ENCODE results near the gene EVI5.
A peak's percentile ranks its signal among the peaks of the same experiment; 100 is the strongest.
"Not testable (repeated sequence)": the region's sequence is repeated elsewhere in the genome, so short reads cannot be mapped to it uniquely, and the experiment has no call there.

Gene EVI5

GRCh38 chr1:92567211-92567868 is 217.6 kb downstream of the EVI5 start:
- no peak for DNase-seq

- DNase-seq = no peak
These were observed 221.3 kb downstream of the EVI5 start for GRCh38 chr1:92563457-92564216.

- no peak for DNase-seq
These were observed 228.6 kb downstream of the EVI5 start for GRCh38 chr1:92556350-92556749.

GRCh38 chr1:92554216-92554615 is 230.7 kb downstream of the EVI5 start:
- no peak for DNase-seq

- DNase-seq = no peak
These were observed 233.0 kb downstream of the EVI5 start for GRCh38 chr1:92551916-92552315.

GRCh38 chr1:92544756-92545165 is 240.1 kb downstream of the EVI5 start:
- DNase-seq = no peak

- DNase-seq = no peak
These were observed 241.5 kb downstream of the EVI5 start for GRCh38 chr1:92543131-92544055.

- DNase-seq = peak in 2 of 3 experiments; percentile 13 to 60
These were observed 246.4 kb downstream of the EVI5 start for GRCh38 chr1:92538413-92539061.

GRCh38 chr1:92538048-92538412 is 246.9 kb downstream of the EVI5 start:
- DNase-seq = peak in 2 of 3 experiments; percentile 2 to 60

GRCh38 chr1:92536980-92537884 is 247.7 kb downstream of the EVI5 start:
- no peak for DNase-seq

GRCh38 chr1:92536211-92536979 is 248.5 kb downstream of the EVI5 start:
- no peak for DNase-seq

GRCh38 chr1:92532371-92532770 is 252.5 kb downstream of the EVI5 start:
- not testable (repeated sequence) for DNase-seq

GRCh38 chr1:92531939-92532338 is 253.0 kb downstream of the EVI5 start:
- DNase-seq = not testable (repeated sequence)

- DNase-seq = no peak
These were observed 257.2 kb downstream of the EVI5 start for GRCh38 chr1:92527670-92528069.

- DNase-seq = not testable (repeated sequence)
These were observed 259.8 kb downstream of the EVI5 start for GRCh38 chr1:92524944-92525590.

GRCh38 chr1:92519043-92519442 is 265.9 kb downstream of the EVI5 start:
- no peak for DNase-seq

GRCh38 chr1:92516574-92516973 is 268.3 kb downstream of the EVI5 start:
- no peak for DNase-seq

GRCh38 chr1:92515796-92516201 is 269.1 kb downstream of the EVI5 start:
- no peak for DNase-seq

GRCh38 chr1:92511541-92511940 is 273.4 kb downstream of the EVI5 start:
- DNase-seq = no peak

- DNase-seq = no peak
These were observed 275.3 kb downstream of the EVI5 start for GRCh38 chr1:92509619-92510018.

All from NCI-H1417 (cell line).